Brain microvascular endothelial cell (primary cell): ENCODE measurements around the gene PABPC1L2A.
"Not testable (repeated sequence)": the region's sequence is repeated elsewhere in the genome, so short reads cannot be mapped to it uniquely, and the experiment has no call there.

Experiments
- DNase-seq: peaks from one replicate; pipeline ENCODE4 v3.0.0-alpha.2; 2020
- H3K27ac ChIP-seq: fragments of 250-450 bp; sonication (Bioruptor Pico); 2 replicates; pipeline ENCODE4 v1.5.1; 2020; ENCODE audit warnings: mild to moderate bottlenecking, moderate library complexity
- H3K27me3 ChIP-seq: fragments of 250-450 bp; sonication (Bioruptor Pico); replicated peaks from 2 replicates; pipeline ENCODE4 v1.5.1; 2020; ENCODE audit warnings: mild to moderate bottlenecking
- H3K36me3 ChIP-seq: fragments of 250-450 bp; sonication (Bioruptor Pico); replicated peaks from 2 replicates; pipeline ENCODE4 v1.5.1; 2020; ENCODE audit warnings: mild to moderate bottlenecking
- H3K4me3 ChIP-seq: 2 replicates; pipeline ENCODE4 v1.5.1; 2011; ENCODE audit warnings: low read depth, mild to moderate bottlenecking, control low read depth, low read length, moderate library complexity
- in situ Hi-C: cut with HindIII; loops from 2 replicates; pipeline ENCODE4 v1.10.0; 2017; ENCODE audit warnings: low sequenced_read_pairs, low pct_ligation_motif_present
- TF ChIP-seq, protein P1 (sequence below): IDR thresholded peaks from 2 replicates; pipeline ENCODE4 v1.5.1; 2011; ENCODE audit warnings: low read depth, mild to moderate bottlenecking, moderate library complexity, low read length, control low read depth, inconsistent platforms; ENCODE audit errors: missing control alignments

PABPC1L2A gene

DNA sequence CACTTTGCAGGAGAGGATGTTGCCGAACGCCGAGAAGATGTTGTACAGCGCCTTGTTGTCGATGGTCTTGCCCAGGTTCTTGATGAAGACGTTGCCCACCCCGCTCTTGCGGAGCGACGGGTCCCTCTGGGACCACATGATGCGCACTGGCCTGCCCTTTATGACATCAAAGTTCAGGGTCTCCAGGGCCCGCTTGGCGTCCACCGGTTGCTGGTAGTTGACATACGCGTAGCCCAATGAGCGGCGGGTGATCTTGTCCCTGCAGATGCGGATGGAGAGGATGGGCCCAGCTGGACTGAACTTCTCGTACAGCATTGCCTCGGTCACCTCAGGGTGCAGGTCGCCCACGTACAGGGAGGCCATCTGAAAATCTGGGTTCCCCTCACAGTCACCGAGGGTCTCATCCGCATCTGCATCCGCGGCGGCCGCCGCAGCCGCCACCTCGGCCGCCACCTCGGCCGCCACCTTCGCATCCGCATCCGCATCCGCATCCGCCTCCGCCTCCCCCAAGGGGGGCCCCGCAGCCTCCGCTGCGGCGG is at the start of gene PABPC1L2A:
Gene PABPC1L2A (minus strand): TSS at position 489 of the 539 bp plus-strand sequence. CDS start 126 bp downstream, at position 363.
- H3K4me3 ChIP-seq, in situ Hi-C loops, H3K36me3 ChIP-seq: not testable (repeated sequence)

DNA sequence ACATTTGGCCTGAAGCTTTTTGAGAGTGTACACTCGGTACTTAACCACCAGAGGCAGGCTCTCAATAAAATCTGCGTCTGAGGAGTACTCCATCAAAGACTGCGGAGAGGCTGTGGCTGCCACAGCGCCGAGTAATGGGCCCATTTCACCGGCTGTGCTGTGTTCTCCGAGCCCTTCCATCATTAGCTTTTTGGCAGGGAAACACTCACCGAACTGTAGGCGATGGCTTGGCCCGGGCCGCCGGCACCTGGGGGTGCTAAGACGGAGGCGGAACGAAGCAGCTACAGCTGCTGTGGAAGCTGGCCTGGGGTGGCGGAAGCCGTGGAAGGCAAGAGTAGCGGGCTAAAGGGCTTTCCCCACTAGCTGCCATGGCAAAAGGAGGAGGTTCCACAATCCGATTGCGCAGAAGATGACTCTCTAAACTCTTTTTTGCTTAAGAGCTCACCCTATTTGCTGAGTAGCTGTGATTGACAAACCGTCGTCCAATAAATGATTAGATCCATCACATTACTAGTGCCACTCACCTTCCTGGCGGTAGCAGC is 48.5 kb upstream of the PABPC1L2A start:
- no peaks in the 10 kb centered on the region for H3K36me3 ChIP-seq
- no peak overlapping the region for H3K4me3 ChIP-seq
- DNase-seq, result no peak
- TF ChIP-seq, protein P1, sequence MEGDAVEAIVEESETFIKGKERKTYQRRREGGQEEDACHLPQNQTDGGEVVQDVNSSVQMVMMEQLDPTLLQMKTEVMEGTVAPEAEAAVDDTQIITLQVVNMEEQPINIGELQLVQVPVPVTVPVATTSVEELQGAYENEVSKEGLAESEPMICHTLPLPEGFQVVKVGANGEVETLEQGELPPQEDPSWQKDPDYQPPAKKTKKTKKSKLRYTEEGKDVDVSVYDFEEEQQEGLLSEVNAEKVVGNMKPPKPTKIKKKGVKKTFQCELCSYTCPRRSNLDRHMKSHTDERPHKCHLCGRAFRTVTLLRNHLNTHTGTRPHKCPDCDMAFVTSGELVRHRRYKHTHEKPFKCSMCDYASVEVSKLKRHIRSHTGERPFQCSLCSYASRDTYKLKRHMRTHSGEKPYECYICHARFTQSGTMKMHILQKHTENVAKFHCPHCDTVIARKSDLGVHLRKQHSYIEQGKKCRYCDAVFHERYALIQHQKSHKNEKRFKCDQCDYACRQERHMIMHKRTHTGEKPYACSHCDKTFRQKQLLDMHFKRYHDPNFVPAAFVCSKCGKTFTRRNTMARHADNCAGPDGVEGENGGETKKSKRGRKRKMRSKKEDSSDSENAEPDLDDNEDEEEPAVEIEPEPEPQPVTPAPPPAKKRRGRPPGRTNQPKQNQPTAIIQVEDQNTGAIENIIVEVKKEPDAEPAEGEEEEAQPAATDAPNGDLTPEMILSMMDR, result no peak
- H3K27ac ChIP-seq, result no peak overlapping the region
- no peaks in the 10 kb centered on the region for H3K27me3 ChIP-seq
- in situ Hi-C loops, result no loop called here

More for the DNA sequence above, at the start of gene PABPC1L2A:
- H3K27ac ChIP-seq, H3K27me3 ChIP-seq, DNase-seq: not testable (repeated sequence)

DNA sequence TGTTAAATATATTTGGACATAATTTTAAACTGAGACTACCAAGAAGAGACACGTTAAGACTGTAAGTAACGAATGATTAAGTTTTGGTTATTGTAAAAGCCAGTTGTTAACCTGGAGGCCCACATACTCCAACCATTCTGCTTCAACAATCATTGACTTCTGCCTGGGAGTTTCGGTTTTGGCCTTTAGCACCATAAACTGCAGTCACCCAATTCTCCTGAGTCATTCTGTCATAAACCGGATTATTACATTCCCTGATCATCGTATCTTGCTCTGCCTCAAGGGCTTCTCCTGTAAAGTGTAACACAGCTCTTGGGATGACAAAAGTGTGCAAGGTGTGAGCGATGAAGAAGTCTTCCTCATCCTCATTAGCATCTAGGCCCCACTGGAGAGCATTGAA is 46.9 kb upstream of the PABPC1L2A start:
- in situ Hi-C loops, result no loop called here
- DNase-seq, result no peak
- no peak overlapping the region for H3K4me3 ChIP-seq

DNA sequence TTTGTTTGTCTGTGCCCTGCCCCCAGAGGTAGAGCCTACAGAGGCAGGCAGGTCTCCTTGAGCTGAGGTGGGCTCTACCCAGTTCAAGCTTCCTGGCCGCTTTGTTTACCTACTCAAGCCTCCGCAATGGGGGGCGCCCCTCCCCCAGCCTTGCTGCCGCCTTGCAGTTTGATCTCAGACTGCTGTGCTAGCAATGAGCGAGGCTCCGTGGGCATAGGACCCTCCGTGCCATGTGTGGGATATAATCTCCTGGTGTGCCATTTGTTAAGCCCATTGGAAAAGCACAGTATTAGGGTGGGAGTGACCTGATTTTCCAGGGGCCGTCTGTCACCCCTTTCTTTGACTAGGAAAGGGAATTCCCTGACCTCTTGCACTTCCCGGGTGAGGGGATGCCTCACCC is 20.2 kb upstream of the PABPC1L2A start:
- H3K27me3 ChIP-seq, DNase-seq, H3K36me3 ChIP-seq, H3K4me3 ChIP-seq, H3K27ac ChIP-seq, in situ Hi-C loops: not testable (repeated sequence)

More for the DNA sequence above, 46.9 kb upstream of the PABPC1L2A start:
- TF ChIP-seq, protein P1, result no peak
- H3K27ac ChIP-seq, result no peak overlapping the region
- H3K27me3 ChIP-seq, result no peaks in the 10 kb centered on the region
- no peaks in the 10 kb centered on the region for H3K36me3 ChIP-seq

DNA sequence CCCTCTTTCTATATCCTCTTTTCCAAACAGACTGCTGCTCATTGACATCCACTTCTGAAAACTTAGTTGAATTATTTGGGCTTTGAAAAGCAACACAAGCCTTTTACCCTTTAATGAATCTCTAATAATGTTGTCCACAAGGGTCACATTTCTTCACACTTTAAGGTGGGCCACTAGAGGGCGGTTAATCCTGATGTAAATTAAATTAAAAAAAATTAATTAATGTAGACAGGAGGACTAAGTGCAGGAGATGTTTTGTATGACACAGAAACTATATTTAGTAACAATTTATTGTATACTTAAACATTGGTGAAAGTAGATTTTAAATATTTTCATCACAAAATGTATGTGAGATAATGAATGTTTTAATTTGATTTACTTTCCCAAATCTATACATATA is 7.5 kb upstream of the PABPC1L2A start:
- H3K27ac ChIP-seq, DNase-seq, H3K36me3 ChIP-seq, H3K4me3 ChIP-seq, H3K27me3 ChIP-seq, in situ Hi-C loops: not testable (repeated sequence)

DNA sequence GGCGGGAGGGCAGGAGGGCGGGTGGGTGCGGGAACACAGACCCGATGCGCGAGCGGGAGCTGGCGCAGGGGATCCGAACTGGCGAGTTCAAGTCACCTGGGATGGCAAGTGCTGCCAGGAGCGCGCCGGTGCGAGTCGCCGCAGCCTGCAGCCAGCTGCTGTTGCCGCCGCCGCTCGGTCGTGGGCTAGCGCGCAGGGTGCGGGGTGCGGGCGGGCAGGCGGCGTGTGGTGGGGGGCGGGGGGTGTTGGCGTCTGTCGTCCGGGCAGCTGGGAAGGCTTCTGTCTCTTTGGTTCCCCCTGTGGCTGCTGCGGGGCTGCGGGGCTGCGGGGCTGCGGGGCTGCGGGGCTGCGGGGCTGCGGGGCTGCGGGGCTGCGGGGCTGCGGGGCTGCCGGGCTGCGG is 572 bp upstream of the PABPC1L2A start:
- H3K27ac ChIP-seq, in situ Hi-C loops, DNase-seq, H3K27me3 ChIP-seq, H3K4me3 ChIP-seq, H3K36me3 ChIP-seq: not testable (repeated sequence)

DNA sequence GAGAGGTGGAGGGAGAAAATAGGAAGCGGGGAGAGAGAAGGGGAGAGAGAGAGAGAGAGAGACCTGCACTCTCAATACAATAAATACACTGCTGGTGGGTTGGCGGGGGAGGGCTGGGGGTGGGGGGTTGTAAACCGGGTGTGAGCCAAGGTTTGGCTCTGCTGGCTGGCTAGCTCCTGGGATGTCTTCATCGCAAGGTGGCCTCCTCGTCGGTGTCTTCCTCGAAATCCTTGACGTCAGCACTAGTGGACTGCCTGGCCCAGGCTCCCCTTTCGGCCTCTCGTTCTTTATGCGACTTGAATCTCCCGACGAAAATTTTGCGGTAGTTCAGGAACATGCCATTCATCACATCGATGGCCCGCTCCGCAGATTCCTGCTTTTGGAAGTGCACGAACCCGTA is 715 bp downstream of the PABPC1L2A start:
- H3K4me3 ChIP-seq, H3K36me3 ChIP-seq, DNase-seq, H3K27me3 ChIP-seq, in situ Hi-C loops, H3K27ac ChIP-seq: not testable (repeated sequence)

DNA sequence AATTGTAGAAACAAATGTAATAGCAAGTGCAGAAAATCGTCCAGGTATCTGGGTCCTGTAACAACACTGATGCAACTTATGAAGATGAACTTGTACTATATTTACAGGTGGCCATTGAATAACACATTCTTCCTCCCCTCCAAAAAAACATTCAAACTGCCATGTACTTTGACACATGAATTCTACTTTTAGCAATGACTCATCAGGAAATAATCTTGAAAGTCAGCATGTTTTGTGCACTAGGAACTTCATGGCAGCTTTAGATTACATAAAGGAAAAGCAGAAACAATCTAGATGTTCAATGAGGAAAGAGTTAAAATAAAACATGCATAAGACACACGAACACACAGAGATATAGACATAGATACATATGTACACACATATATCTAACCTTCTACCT is 2.5 kb downstream of the PABPC1L2A start:
- no peak overlapping the region for H3K27ac ChIP-seq
- no peaks in the 10 kb centered on the region for H3K36me3 ChIP-seq
- TF ChIP-seq, protein P1, result no peak
- no peaks in the 10 kb centered on the region for H3K27me3 ChIP-seq
- no peak for DNase-seq
- in situ Hi-C loops, result no loop called here
- no peak overlapping the region for H3K4me3 ChIP-seq
